ENCODE results near the gene ATP6V0E2. TPM values are rescaled to one million over a fixed set of nuclear protein-coding genes. Genes with fewer than 3 reads are reported as not detected.
"Not testable (repeated sequence)": the region's sequence is repeated elsewhere in the genome, so short reads cannot be mapped to it uniquely, and the experiment has no call there.

ATP6V0E2 gene
- total RNA-seq, 1 experiment from 2014 or later = 19.0 TPM

- not testable (repeated sequence) for H3K56ac ChIP-seq (ENCODE audit: insufficient read length, low read depth, low read length); H3K27me3 ChIP-seq (ENCODE audit: insufficient read depth, low read length); H3K14ac ChIP-seq (ENCODE audit: insufficient read depth, low read length); H2BK20ac ChIP-seq (ENCODE audit: low read depth, low read length, poor library complexity, severe bottlenecking); H3K4me1 Mint-ChIP-seq; H2AK5ac ChIP-seq (ENCODE audit: insufficient read length, low read length); H3K4ac ChIP-seq (ENCODE audit: low read depth, low read length); H3K79me1 ChIP-seq (ENCODE audit: insufficient read depth, low read depth, low read length, poor library complexity, severe bottlenecking); H3K36me3 Mint-ChIP-seq (ENCODE audit: insufficient read depth in 1 of 3, low read depth in 3 of 3); H3K4me3 Mint-ChIP-seq; H3K4me1 ChIP-seq (ENCODE audit: insufficient read depth, low read length); H2BK12ac ChIP-seq (ENCODE audit: insufficient read length, low read depth, low read length); H3K18ac ChIP-seq (ENCODE audit: insufficient read length, low read depth, low read length); H2AFZ ChIP-seq (ENCODE audit: low read length); H3K27ac Mint-ChIP-seq; H3K27me3 Mint-ChIP-seq (ENCODE audit: low read depth); H4K5ac ChIP-seq (ENCODE audit: insufficient read length, low read depth, low read length); H4K91ac ChIP-seq (ENCODE audit: insufficient read length, low read depth, low read length); H2BK15ac ChIP-seq (ENCODE audit: low read depth, low read length); H3K9me3 Mint-ChIP-seq; H3K4me2 ChIP-seq (ENCODE audit: insufficient read depth, insufficient read length, low read length); H2BK5ac ChIP-seq (ENCODE audit: insufficient read length, low read length); H4K8ac ChIP-seq (replicated peaks; ENCODE audit: insufficient read length, low read depth, low read length); H3K79me2 ChIP-seq (ENCODE audit: insufficient read depth, low read length); H3K23me2 ChIP-seq (ENCODE audit: insufficient read length, low read depth, low read length, poor library complexity, severe bottlenecking); H3K9me3 ChIP-seq (ENCODE audit: control insufficient read depth, low read depth, low read length); H3K9ac ChIP-seq (ENCODE audit: extremely low read depth, insufficient read length, low read length); H4K20me1 ChIP-seq (ENCODE audit: control insufficient read depth, insufficient read depth, insufficient read length); H3K23ac ChIP-seq (ENCODE audit: insufficient read length, low read depth, low read length); H2BK120ac ChIP-seq (ENCODE audit: low read depth, low read length, poor library complexity, severe bottlenecking); DNase-seq; H3K27ac ChIP-seq (ENCODE audit: insufficient read length, low read depth, low read length); H3T11ph ChIP-seq (ENCODE audit: low read length)
- WGBS (ENCODE audit: extremely low coverage, insufficient read length, low lambda C conversion rate) = no CpG with 5 or more reads among the region's 8 CpGs
These were observed 21.2 kb downstream of the ATP6V0E2 start for GRCh38 chr7:149894957-149895356.

DNA sequence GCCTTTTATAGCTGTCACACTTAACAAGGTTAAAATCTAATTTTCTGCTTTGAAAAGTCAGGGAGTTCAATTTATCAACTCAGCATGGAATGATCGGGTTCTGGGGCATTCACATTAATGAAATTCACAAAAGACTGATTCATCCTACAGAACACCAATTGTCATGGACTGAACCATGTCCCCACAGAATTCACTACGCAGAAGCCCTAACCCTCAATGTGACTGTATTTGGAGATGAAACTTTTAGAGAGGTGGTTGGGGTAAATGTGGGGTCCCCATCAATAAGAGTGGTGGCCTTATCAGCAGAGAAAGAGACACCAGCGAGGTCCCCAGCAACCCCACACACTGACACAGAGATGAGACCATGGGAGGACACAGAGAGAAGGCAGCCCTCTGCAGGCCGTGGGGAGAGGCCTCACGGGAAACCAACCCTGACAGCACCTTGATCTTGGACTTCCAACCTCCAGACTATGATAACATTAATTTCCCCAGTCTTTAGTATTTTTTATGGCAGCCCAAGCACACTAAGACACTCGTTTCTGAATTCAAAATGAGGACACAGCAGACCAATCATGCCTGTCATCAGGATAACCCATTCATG lies 34.1 kb downstream of the ATP6V0E2 start:
- H2AFZ ChIP-seq (ENCODE audit: low read length); H4K5ac ChIP-seq (ENCODE audit: insufficient read length, low read depth, low read length); H3K9me3 Mint-ChIP-seq; H3K56ac ChIP-seq (ENCODE audit: insufficient read length, low read depth, low read length); H3K18ac ChIP-seq (ENCODE audit: insufficient read length, low read depth, low read length); H3K27ac Mint-ChIP-seq; H3T11ph ChIP-seq (ENCODE audit: low read length); H3K27ac ChIP-seq (ENCODE audit: insufficient read length, low read depth, low read length); H3K4ac ChIP-seq (ENCODE audit: low read depth, low read length); H3K79me2 ChIP-seq (ENCODE audit: insufficient read depth, low read length); H3K9ac ChIP-seq (ENCODE audit: extremely low read depth, insufficient read length, low read length); H3K36me3 Mint-ChIP-seq (ENCODE audit: insufficient read depth in 1 of 3, low read depth in 3 of 3); H2BK5ac ChIP-seq (ENCODE audit: insufficient read length, low read length); H2BK15ac ChIP-seq (ENCODE audit: low read depth, low read length); H2BK120ac ChIP-seq (ENCODE audit: low read depth, low read length, poor library complexity, severe bottlenecking); H3K4me3 Mint-ChIP-seq; H3K4me2 ChIP-seq (ENCODE audit: insufficient read depth, insufficient read length, low read length); H3K14ac ChIP-seq (ENCODE audit: insufficient read depth, low read length); H2BK20ac ChIP-seq (ENCODE audit: low read depth, low read length, poor library complexity, severe bottlenecking); H3K4me1 ChIP-seq (ENCODE audit: insufficient read depth, low read length); H2AK5ac ChIP-seq (ENCODE audit: insufficient read length, low read length); H4K20me1 ChIP-seq (ENCODE audit: control insufficient read depth, insufficient read depth, insufficient read length); H4K8ac ChIP-seq (replicated peaks; ENCODE audit: insufficient read length, low read depth, low read length); H3K27me3 Mint-ChIP-seq (ENCODE audit: low read depth); H4K91ac ChIP-seq (ENCODE audit: insufficient read length, low read depth, low read length); H3K79me1 ChIP-seq (ENCODE audit: insufficient read depth, low read depth, low read length, poor library complexity, severe bottlenecking); H2BK12ac ChIP-seq (ENCODE audit: insufficient read length, low read depth, low read length); H3K9me3 ChIP-seq (ENCODE audit: control insufficient read depth, low read depth, low read length); H3K27me3 ChIP-seq (ENCODE audit: insufficient read depth, low read length); DNase-seq; H3K23me2 ChIP-seq (ENCODE audit: insufficient read length, low read depth, low read length, poor library complexity, severe bottlenecking); H3K4me1 Mint-ChIP-seq; H3K23ac ChIP-seq (ENCODE audit: insufficient read length, low read depth, low read length): not testable (repeated sequence)
- no CpG with 5 or more reads among the region's 6 CpGs for WGBS (ENCODE audit: extremely low coverage, insufficient read length, low lambda C conversion rate)
